ENCODE data around the gene CPN2. TPM values are rescaled to one million over a fixed set of nuclear protein-coding genes. Genes with fewer than 3 reads are reported as not detected.

The CPN2 gene
- total and polyA plus RNA-seq, 2 of the 13 experiments (the other 11 are each of a cell fraction or from before 2014, with no cell fraction given): 26.7 to 27.7 TPM

DNA sequence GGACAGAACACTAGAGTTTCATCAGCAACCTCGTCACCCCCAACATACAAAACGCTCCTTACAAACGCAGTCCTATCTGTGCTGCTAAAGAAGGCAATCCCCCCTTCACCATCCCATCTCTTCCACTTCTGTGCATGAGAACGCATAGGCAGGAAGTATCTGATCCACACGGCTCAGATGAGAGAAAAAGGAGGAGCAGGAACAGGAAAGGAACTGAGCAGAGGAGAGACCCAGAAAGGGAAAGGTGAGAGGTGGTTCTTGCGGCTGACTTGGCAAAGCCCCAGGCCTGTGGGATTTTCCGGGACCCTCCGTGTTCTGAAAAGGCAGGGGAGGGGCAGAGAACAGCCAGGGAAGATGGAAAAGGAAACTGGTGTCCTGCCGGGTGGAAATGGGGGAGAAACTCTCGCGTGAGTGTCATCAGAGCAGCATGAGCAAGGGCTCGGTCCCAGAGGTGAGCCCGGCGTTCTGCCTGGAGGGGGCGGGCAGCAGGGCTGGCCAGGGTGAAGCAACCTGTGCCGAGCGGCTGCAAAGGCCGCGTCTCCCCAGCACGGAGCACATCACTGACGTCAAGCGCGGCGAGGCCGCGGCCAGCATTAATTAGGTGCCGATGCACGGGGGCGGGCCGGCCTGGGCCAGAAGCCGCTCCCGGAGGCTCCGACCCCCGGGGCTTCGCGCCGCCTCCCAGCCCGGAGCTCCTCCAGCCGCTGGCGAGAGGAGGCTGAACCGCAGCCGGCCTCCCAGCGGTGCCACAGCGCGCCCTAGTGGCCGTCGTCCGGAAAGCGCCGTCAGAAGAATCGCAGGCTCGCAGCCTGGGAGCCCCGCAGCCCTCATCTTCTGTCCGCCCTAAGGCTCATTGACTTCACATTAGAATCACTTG, 35.8 kb downstream of the CPN2 start (continued):
- TF ChIP-seq, protein P1, sequence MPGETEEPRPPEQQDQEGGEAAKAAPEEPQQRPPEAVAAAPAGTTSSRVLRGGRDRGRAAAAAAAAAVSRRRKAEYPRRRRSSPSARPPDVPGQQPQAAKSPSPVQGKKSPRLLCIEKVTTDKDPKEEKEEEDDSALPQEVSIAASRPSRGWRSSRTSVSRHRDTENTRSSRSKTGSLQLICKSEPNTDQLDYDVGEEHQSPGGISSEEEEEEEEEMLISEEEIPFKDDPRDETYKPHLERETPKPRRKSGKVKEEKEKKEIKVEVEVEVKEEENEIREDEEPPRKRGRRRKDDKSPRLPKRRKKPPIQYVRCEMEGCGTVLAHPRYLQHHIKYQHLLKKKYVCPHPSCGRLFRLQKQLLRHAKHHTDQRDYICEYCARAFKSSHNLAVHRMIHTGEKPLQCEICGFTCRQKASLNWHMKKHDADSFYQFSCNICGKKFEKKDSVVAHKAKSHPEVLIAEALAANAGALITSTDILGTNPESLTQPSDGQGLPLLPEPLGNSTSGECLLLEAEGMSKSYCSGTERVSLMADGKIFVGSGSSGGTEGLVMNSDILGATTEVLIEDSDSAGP (CRISPR knock-in tag; IDR thresholded peaks at IDR 0.05; ENCODE audit: borderline replicate concordance): peak; percentile 86; the same call in 1 of the 2 replicates
- peak; percentile 73; the same call in 1 of the 2 replicates for TF ChIP-seq ERF (CRISPR knock-in tag; IDR thresholded peaks at IDR 0.05)
- TF ChIP-seq GTF2F1 (IDR thresholded peaks at IDR 0.05; ENCODE audit: low read length): no peak
- TF ChIP-seq HOXD1 (CRISPR knock-in tag; IDR thresholded peaks at IDR 0.05): 0 out of 2 replicates have a peak, but pooled peaks have one; percentile 36
- TF ChIP-seq ARNT2 (CRISPR knock-in tag; IDR thresholded peaks at IDR 0.05; ENCODE audit: low read depth): peak; percentile 64
- no peak for TF ChIP-seq PITX1 (CRISPR knock-in tag; IDR thresholded peaks at IDR 0.05)
- no peak for TF ChIP-seq ZNF33A (CRISPR knock-in tag; IDR thresholded peaks at IDR 0.05; ENCODE audit: borderline replicate concordance)
- no peak for TF ChIP-seq ZNF780A (CRISPR knock-in tag; IDR thresholded peaks at IDR 0.05)
- no peak for TF ChIP-seq MTA3 (CRISPR knock-in tag; IDR thresholded peaks at IDR 0.05)
- TF ChIP-seq NFIB (CRISPR knock-in tag; IDR thresholded peaks at IDR 0.05; ENCODE audit: borderline replicate concordance): no peak
- no peak for TF ChIP-seq TMF1 (CRISPR knock-in tag; IDR thresholded peaks at IDR 0.05; ENCODE audit: low read depth)
- no peak for TF ChIP-seq ZNF709 (CRISPR knock-in tag; IDR thresholded peaks at IDR 0.05)
- TF ChIP-seq, protein P2, sequence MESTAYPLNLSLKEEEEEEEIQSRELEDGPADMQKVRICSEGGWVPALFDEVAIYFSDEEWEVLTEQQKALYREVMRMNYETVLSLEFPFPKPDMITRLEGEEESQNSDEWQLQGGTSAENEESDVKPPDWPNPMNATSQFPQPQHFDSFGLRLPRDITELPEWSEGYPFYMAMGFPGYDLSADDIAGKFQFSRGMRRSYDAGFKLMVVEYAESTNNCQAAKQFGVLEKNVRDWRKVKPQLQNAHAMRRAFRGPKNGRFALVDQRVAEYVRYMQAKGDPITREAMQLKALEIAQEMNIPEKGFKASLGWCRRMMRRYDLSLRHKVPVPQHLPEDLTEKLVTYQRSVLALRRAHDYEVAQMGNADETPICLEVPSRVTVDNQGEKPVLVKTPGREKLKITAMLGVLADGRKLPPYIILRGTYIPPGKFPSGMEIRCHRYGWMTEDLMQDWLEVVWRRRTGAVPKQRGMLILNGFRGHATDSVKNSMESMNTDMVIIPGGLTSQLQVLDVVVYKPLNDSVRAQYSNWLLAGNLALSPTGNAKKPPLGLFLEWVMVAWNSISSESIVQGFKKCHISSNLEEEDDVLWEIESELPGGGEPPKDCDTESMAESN (CRISPR knock-in tag; conservative IDR thresholded peaks at IDR 0.05): peak; percentile 71
- TF ChIP-seq, protein P3, sequence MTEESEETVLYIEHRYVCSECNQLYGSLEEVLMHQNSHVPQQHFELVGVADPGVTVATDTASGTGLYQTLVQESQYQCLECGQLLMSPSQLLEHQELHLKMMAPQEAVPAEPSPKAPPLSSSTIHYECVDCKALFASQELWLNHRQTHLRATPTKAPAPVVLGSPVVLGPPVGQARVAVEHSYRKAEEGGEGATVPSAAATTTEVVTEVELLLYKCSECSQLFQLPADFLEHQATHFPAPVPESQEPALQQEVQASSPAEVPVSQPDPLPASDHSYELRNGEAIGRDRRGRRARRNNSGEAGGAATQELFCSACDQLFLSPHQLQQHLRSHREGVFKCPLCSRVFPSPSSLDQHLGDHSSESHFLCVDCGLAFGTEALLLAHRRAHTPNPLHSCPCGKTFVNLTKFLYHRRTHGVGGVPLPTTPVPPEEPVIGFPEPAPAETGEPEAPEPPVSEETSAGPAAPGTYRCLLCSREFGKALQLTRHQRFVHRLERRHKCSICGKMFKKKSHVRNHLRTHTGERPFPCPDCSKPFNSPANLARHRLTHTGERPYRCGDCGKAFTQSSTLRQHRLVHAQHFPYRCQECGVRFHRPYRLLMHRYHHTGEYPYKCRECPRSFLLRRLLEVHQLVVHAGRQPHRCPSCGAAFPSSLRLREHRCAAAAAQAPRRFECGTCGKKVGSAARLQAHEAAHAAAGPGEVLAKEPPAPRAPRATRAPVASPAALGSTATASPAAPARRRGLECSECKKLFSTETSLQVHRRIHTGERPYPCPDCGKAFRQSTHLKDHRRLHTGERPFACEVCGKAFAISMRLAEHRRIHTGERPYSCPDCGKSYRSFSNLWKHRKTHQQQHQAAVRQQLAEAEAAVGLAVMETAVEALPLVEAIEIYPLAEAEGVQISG (CRISPR knock-in tag; IDR thresholded peaks at IDR 0.05): peak; percentile 39; the same call in 1 of the 2 replicates
- no peak for TF ChIP-seq CBX2 (IDR thresholded peaks at IDR 0.05; ENCODE audit: low read depth, low read length)
- no peak for TF ChIP-seq CBX2 (CRISPR knock-in tag; IDR thresholded peaks at IDR 0.05; ENCODE audit: low read depth)
- no peak for TF ChIP-seq KLF12 (CRISPR knock-in tag; IDR thresholded peaks at IDR 0.05; ENCODE audit: borderline replicate concordance)
- TF ChIP-seq, protein P4, sequence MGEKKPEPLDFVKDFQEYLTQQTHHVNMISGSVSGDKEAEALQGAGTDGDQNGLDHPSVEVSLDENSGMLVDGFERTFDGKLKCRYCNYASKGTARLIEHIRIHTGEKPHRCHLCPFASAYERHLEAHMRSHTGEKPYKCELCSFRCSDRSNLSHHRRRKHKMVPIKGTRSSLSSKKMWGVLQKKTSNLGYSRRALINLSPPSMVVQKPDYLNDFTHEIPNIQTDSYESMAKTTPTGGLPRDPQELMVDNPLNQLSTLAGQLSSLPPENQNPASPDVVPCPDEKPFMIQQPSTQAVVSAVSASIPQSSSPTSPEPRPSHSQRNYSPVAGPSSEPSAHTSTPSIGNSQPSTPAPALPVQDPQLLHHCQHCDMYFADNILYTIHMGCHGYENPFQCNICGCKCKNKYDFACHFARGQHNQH (CRISPR knock-in tag; IDR thresholded peaks at IDR 0.05): peak; percentile 49; the same call in 1 of the 2 replicates
- TF ChIP-seq MLLT10 (CRISPR knock-in tag; IDR thresholded peaks at IDR 0.05): no peak
- TF ChIP-seq ZNF335 (CRISPR knock-in tag; IDR thresholded peaks at IDR 0.05): no peak
- TF ChIP-seq ZNF83 (CRISPR knock-in tag; IDR thresholded peaks at IDR 0.05; ENCODE audit: borderline replicate concordance): 0 out of 2 replicates have a peak, but pooled peaks have one; percentile 38
- TF ChIP-seq IKZF1 (IDR thresholded peaks at IDR 0.05): no peak
- no peak for TF ChIP-seq DMAP1 (CRISPR knock-in tag; IDR thresholded peaks at IDR 0.05)
- no peak for TF ChIP-seq RFX1 (IDR thresholded peaks at IDR 0.05)
- TF ChIP-seq ZKSCAN1 (IDR thresholded peaks at IDR 0.05; ENCODE audit: low read length): no peak
